Fibroblast of villous mesenchyme (primary cell): ENCODE results near the gene KAZN. TPM values are rescaled to one million over a fixed set of nuclear protein-coding genes. Genes with fewer than 3 reads are reported as not detected.
A peak's percentile ranks its signal among the peaks of the same experiment; 100 is the strongest.

Experiments
- DNase-seq: peaks from one replicate; pipeline ENCODE4 v3.0.0-alpha.2; 2010; ENCODE audit warnings: low read depth
- H3K4me3 ChIP-seq: 2 replicates; pipeline ENCODE4 v1.5.1; 2011; ENCODE audit warnings: low read depth, mild to moderate bottlenecking, low read length
- CTCF ChIP-seq: IDR thresholded peaks from 2 replicates; pipeline ENCODE4 v1.5.1; 2012; ENCODE audit warnings: low read depth, mild to moderate bottlenecking, low read length; ENCODE audit not compliant: insufficient read depth
- total RNA-seq: library from RNA; depleted of rRNA; stranded (reverse); fragments of >200 nt; gene quantifications from 2 replicates; pipeline ENCODE4 v1.2.3, GENCODE V29; 2012

Gene KAZN
- total RNA-seq, 1 donor, result 8.6 TPM

GRCh38 chr1:14826731-14827326 is 228.3 kb downstream of the KAZN start:
- no peak for TF ChIP-seq CTCF
- DNase-seq, result no peak
- H3K4me3 ChIP-seq, result no peak overlapping the region

GRCh38 chr1:14827870-14828269 is 229.4 kb downstream of the KAZN start:
- no peak for DNase-seq
- no peak overlapping the region for H3K4me3 ChIP-seq
- no peak for TF ChIP-seq CTCF

DNA sequence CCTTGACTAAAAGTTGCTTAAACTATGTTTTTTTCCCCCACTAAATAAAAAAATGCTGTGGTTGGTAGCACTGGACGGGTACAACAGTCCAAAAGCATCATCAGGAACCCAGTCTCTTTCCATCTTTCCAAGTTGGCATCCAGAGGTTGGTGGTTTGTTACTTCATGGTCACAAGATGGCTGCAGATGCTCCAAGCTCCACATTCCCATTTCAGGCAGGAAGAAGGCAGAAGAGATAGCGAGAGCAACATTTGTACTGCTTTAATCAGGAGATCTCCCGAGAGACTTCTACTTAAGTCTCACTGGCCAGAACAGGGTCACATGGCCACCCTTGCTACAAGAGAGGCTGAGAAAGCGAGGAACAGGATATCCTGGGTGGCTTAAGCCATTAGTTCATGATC is 230.2 kb downstream of the KAZN start:
- no peak for DNase-seq
- TF ChIP-seq CTCF, result no peak
- H3K4me3 ChIP-seq, result no peak overlapping the region

- no peak for TF ChIP-seq CTCF
Observed at GRCh38 chr1:14835725-14836124, 237.2 kb downstream of the KAZN start.

DNA sequence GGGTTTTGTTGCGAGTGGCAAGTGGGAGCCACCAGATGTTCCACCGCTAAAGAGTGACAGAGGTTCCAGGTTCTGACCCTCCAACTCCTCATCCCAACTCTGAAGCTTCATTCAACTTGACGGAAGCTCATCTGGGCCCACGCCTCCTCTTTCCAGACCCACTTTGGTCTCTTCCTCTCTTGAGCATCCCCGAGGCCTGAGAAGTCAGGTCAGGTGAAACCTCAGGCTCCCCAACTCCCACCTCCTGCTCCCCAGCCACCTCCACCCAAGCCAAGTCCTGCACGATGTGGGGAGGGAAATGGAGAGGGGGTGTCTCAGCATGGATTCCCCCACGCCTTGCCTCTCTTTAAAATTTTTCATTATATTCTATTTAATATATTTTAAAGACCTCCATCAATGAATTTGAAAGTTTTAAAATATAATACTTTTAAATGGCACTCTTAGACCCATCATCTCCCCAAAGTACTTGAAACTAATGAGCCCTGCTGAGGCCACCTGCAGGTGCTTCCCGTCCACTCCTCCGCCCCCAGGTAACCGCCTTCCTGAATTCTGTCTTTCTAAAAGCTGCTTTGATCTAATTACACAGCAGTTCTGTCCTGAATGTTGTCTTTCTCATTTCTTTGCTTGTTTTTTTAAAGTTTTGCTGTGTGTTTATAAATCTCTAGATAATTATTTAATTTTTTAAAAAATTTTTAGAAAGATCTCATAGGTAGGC is 238.1 kb downstream of the KAZN start:
- TF ChIP-seq CTCF, result no peak
- H3K4me3 ChIP-seq, result no peak overlapping the region
- DNase-seq, result no peak

More at GRCh38 chr1:14835725-14836124, 237.2 kb downstream of the KAZN start:
- H3K4me3 ChIP-seq, result no peak overlapping the region
- peak; percentile 65 for DNase-seq

DNA sequence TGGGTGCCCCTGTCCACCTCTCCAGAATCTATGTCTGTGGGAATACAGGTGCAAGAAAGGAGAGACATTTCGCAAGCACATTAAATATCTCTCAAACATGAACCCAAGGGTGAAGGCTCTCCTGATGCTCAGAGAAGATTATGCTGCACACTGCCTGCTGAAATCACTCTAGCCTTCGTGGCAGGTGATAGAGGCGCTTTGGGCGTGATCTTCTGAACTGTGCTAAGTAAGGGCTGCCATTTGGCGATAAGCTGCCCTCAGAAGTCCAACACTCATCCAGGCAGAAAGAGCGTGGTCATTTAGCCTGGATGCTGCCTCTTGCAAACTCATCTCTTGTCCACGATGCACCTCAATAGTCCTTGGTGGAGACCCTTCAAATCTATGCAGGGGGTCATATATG is 241.9 kb downstream of the KAZN start:
- TF ChIP-seq CTCF, result no peak

More for the DNA sequence above, 241.9 kb downstream of the KAZN start:
- no peak overlapping the region for H3K4me3 ChIP-seq
- no peak for DNase-seq
